Measurements from ENCODE around the gene IGFBP3. TPM values are rescaled to one million over a fixed set of nuclear protein-coding genes. Genes with fewer than 3 reads are reported as not detected.

Gene IGFBP3
- total and polyA plus RNA-seq, 2 of the 13 experiments (the other 11 are each of a cell fraction or from before 2014, with no cell fraction given), result 57.5 TPM; not detected in 1

- peak; percentile 74; the same call in 1 of the 2 replicates for TF ChIP-seq SNAPC4 (CRISPR knock-in tag; IDR thresholded peaks at IDR 0.05)
- TF ChIP-seq ZNF619 (CRISPR knock-in tag; IDR thresholded peaks at IDR 0.05), result peak; percentile 93
- TF ChIP-seq ETV6 (CRISPR knock-in tag; conservative IDR thresholded peaks at IDR 0.05), result no peak
- TF ChIP-seq ZNF224 (CRISPR knock-in tag; IDR thresholded peaks at IDR 0.05), result peak; percentile 84; the same call in 1 of the 2 replicates
- TF ChIP-seq NFKB2 (CRISPR knock-in tag; IDR thresholded peaks at IDR 0.05; ENCODE audit: borderline replicate concordance), result peak; percentile 94
- TF ChIP-seq HNRNPLL (IDR thresholded peaks at IDR 0.05; ENCODE audit: low read depth, low read length, poor library complexity, severe bottlenecking), result peak; percentile 72
- TF ChIP-seq ZNF33A (CRISPR knock-in tag; IDR thresholded peaks at IDR 0.05; ENCODE audit: borderline replicate concordance), result no peak; the same call in 1 of the 2 replicates
- no peak; the same call in 1 of the 2 replicates for TF ChIP-seq TFE3 (CRISPR knock-in tag; IDR thresholded peaks at IDR 0.05)
- peak; percentile 75 for TF ChIP-seq CEBPG (CRISPR knock-in tag; IDR thresholded peaks at IDR 0.05)
- peak; percentile 99 for TF ChIP-seq ZBTB43 (CRISPR knock-in tag; conservative IDR thresholded peaks at IDR 0.05)
- TF ChIP-seq UBTF (CRISPR knock-in tag; IDR thresholded peaks at IDR 0.05), result peak; percentile 90
- TF ChIP-seq FOXP1 (IDR thresholded peaks at IDR 0.05), result no peak
- TF ChIP-seq FOXP1 (CRISPR knock-in tag; IDR thresholded peaks at IDR 0.05), result peak; percentile 89
- TF ChIP-seq BCLAF1 (IDR thresholded peaks at IDR 0.05), result no peak
- peak; percentile 61; the same call in 1 of the 2 replicates for TF ChIP-seq MEF2D (CRISPR knock-in tag; IDR thresholded peaks at IDR 0.05)
- TF ChIP-seq RXRA (CRISPR knock-in tag; IDR thresholded peaks at IDR 0.05), result peak; percentile 74
Measured at GRCh38 chr7:45888185-45888992, 32.7 kb downstream of the IGFBP3 start, which contains the start of gene IGFBP1 (continued).

Data from HepG2 (cell line).